HG03460 (cell line): ENCODE results near the gene SYNE3.

Experiments
- ATAC-seq: cut with Tn5 transposase; IDR thresholded peaks from one replicate; pipeline ENCODE4 v1.9.1; 2021; ENCODE audit not compliant: unreplicated experiment

Gene SYNE3

DNA sequence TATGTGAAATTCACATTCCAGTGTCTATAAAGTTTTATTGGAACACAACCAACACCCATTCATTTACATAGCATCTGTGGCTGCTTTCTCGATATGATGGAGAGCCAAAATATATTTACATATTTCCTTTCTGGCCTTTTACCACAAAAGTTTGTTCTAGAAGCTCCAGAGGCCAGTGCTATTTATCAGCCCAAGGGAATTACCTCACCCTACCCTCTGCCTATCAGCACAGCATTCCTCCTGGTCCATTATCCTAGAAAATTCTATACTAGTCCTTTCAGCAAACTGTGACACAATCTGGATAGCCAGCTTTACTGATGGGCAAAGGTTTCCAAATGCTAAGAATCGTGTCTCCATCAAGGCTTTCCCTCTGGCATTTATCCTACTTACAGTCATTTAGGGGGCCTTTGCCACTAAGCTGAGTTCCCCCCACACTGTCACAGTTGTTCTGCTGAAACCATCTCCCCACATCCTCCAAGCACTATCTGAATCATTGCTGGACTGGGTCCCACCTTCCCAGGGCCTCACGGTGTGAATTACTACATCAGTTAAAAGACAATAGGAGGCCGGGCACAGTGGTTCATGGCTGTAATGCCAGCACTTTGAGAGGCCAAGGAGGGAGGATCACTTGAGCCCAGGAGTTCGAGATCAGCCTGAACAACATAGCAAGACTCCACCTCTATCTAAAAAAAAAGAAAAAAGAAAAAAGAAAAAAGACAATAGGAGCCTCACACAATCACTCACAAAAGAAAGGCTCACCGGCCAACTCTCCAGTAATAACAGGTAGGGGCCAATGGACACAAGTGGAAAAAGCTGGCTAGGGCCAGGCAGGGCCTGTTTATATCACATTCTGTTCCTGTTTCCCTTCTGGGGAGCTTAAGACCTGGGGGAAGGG, 12.1 kb downstream of the SYNE3 start:
- ATAC-seq, result peak; percentile 34

DNA sequence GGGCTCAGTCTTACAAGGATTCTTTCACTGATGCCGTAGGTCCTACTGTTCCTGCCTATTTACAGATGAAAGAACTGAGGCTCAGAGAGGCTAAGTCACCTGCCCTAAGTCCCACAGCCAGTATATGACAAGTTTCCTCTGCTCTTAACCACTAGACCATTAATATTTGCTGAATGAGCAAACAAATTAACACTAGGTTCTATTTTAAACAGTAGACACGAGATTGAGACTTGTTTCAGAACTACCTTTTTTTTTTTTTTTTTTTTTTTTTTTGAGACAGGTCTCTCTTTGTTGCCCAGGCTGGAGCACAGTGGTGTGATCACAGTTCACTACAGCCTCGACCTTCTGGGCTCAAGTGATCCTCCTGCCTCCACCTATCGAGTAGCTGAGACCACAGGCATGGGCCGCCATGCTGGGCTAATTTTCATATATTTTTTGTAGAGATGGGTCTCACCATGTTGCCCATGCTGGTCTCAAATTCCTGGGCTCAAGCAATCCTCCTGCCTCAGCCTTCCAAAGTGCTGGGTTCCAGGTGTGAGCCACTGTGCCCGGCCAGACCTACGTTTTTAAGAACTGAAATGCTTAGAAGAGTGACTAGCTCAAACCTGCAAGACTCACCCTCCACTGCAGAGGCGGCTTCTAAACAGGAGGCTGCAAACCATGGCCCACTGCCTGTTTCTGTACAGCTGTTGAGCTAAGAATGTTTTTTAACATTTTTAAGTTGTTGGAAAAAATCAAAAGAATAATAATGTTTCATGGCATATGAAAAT, 12.9 kb downstream of the SYNE3 start:
- peak; percentile 37 for ATAC-seq

GRCh38 chr14:95502381-95502950, 14.0 kb downstream of the SYNE3 start:
- ATAC-seq, result no peak

DNA sequence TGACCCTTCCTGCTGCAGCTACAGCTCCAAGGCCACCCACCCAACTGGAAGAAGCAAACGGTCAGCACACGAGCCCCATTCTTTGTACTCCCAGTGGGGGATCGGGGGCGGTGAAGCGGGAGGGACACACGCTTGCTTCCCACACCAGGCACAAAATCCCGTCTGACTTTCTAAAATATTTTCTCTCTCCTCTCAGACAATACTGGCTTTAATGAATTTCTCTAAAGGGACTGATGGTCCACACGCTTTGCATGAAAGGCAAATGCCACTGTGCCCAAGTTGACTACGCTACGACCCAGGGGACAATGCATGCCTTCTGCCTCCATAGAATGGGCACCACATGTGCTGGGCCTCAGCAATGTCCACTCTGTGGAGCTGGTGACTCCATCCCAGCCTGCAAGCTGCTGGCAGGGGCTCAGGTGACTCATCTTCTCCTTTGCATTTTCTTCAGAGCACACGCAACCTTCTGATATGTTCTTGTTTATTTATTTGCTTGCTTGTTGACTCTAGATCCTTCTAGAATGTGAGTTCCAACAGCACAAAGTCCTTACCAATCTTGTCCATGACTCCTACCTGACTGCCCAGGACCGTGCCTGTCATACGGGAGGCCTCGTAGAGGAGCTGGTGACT, 15.6 kb downstream of the SYNE3 start:
- ATAC-seq, result no peak

DNA sequence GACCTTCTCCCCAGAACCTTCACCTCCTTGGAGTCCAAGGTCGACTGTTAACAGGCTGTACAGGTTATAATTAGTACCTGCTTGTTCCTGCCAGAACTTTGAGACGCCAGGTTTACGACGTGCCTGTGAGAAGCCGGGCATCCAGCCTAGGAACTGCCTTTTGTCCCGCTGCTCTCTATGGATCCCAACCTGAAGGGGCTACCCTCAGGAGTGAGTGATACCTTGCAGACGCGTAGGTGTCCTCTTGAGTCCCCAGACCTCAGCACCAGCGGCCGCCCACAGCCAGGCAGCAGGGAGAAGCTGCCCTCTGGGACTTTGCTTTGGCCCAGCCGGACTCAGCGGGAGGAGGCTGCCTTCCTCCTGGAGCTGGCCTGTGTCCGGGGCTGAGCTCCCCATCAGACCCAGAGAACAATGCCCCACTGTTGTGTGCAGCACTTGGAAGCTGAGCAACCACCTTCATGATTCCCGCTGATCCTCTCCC, 16.2 kb downstream of the SYNE3 start:
- no peak for ATAC-seq

DNA sequence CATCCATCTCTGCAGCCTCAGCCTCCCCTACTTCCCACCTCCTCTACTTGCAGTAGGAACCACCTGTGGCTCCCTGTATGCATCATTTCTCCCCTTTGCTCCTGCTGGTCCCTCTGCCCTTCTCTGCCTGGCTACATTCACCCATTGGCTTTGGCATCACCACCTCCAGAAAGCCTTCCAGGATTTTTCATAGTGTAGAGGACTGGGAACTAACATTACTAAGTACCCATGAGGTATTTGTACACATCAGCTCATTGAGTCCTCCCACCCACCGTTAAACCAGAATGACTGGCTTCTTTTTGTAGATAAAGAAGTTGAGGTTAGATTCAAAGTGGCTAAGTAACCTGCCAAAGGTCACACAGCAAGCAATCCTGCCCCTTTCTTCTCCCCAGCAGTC, 17.1 kb downstream of the SYNE3 start:
- ATAC-seq, result no peak

DNA sequence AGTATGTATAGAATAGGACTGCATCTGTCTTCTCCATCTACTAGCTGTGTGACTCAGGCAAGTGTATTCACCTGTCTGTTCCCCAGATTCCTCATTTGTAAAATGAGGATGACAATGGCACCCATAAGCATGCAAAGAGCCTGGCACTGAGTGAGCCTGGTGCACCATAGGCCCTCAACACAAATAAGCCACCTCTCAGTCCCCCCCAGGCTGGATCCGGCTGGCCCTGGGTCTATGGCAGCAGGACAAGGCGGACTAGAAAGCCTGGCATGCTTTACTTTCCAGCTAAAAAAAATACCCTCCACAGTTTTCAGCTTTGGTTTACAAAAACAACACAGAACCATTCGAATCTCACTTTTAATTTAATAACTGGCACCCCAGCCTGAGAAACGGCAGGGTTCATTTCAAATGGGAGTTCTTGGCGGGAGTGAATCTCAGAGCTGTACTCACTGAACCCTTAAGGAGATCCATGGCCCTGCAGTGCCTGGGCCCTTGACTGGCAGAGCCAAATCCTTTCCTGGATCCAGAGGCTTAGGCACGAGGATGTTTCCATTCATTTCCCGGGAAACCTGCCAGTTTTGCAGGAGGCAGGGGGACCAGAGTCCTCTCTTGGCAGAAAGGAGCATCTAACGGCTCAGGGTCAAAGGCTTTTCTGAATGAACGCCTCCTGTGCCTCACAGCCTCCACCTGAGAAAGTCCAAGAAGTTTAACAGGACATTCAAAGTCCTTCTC, 17.7 kb downstream of the SYNE3 start:
- ATAC-seq, result no peak

DNA sequence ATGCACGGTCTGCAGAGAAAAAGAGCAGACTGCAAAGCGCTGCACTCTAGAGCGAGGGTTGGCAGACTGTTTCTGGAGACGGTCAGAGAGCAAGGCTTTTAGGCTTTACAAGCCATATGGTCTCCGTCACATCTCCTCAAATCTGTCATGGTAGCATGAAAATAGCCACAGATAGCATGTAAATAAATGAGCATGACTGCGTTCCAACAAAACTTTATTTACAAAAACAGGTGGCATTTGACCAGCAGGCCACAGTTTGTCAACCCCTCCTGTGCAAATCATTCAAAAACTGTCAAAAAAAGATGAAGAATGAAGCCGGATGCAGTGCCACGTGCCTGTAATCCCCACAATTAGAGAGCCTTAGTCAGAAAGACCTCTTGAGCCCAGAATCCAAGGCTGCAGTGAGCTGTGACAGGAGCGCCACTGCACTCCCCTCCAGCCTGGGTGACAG, 18.9 kb downstream of the SYNE3 start:
- ATAC-seq, result no peak

GRCh38 chr14:95496690-95497259, 19.7 kb downstream of the SYNE3 start:
- ATAC-seq, result no peak

DNA sequence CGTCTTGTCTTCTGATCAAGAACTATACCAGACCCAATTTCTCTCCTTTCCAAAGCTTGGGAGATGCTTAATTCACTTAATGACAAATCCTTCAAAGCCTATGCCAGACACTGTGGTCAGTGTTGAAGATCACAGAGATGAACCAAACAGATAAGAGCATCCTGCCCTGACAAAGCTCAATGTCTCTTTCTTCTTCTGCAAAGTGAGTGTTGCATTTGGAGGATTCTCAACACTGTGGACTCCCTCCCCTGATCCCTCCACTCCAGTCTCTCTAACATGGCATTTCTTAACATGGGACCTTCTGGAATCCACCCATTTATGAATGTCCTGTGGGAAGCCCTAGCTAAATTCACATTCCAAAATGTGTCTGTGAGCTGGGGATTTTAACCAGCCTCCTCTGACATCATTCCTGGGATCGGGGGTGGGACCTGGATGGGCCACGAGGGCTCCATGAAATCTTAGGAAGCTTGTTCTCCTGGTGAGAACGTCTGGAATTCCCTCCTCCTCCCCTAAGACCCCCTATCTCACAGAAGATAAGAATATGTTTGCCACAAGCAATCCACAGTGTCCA, 20.3 kb downstream of the SYNE3 start:
- peak; percentile 12 for ATAC-seq

GRCh38 chr14:95495538-95496025, 20.9 kb downstream of the SYNE3 start:
- ATAC-seq, result peak; percentile 85

- peak; percentile 3 for ATAC-seq
Measured at GRCh38 chr14:95495076-95495475, 21.4 kb downstream of the SYNE3 start.

DNA sequence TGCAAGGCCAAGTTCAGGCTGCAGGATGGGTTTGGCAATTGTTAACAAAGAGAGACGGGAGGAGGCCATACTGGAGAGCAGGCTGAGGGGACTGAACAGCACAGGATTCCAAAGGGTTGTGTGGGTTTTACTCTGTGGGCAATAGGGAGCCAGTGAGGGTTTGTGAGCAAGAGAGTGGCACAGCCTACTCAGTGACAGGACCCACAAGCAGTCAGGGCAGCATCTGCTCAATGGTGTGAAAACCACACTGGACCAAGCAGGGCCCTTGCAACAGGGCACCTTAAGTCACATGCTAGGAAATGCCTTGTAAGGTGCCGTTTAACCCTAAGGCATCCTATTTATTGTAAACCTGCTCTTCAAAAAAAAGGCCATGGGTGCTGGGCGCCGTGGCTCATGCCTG, 22.0 kb downstream of the SYNE3 start:
- ATAC-seq, result no peak

- ATAC-seq, result no peak
Measured at GRCh38 chr14:95493976-95494375, 22.5 kb downstream of the SYNE3 start.

GRCh38 chr14:95493503-95493902, 22.9 kb downstream of the SYNE3 start:
- no peak for ATAC-seq

DNA sequence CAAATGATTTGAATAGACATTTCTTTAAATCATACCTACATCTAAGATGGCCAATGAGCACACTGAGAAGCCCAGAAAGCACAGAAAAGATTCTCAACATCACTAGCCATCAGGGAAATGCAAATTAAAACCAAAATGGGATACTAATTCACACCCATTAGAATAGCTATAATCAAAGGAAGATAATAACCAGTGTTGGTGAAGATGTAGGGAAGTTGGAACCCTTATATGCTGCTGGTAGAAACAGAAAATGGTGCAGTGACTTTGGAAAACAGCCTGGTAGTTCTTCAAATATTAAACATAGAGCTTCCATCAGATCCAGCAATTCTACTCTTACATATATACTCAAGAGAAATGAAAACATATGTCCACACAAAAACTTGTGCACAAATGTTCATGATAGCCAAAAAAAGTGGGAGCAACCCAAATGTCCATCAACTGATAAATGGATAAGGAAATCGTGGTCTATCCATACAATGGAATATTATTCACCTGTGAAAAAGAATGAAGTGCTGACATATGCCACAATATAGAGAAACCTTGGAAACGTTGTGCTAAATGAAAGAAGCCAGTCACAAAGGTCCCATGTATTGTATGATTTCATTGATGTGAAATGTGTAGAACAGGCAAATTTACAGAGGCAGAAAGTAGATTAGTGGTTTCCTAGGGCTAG, 24.4 kb downstream of the SYNE3 start:
- ATAC-seq, result no peak

DNA sequence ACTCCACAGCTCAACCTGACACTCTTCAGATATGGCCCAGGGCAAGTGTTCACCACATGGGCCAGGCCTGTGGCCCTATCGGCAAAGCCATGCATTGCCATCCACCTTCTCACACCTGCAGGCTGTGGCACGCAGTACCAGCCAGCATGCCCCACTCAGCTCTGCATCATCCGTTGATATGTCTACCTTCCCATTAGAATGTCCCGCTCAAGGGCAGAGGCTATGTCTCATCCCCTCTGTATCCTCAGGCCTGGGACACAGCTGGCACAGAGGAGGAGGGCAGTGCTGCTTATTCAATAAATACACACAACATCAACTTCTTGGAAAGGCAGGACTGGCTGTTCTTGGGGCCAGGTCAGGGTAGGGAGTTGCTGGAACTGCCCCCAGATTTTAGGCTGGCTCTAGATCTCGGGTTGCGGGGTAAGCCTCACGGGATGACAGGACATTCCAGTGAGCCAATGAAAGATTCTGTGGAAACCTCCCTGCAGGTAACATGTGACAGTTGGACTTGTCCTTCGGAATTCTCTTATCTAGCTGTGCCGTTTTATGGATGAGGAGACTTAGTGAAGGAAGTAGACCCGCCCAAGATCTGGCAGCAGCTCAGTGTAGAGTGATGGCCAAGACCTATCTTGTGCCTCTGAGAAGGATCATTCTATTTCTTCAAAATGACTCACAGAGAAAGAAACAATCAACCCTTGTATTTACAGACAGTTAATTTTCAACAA, 25.6 kb downstream of the SYNE3 start:
- no peak for ATAC-seq

- no peak for ATAC-seq
Measured at GRCh38 chr14:95490138-95490509, 26.3 kb downstream of the SYNE3 start.
